Kidney epithelial cell (primary cell): ENCODE measurements around the gene SORD. TPM values are rescaled to one million over a fixed set of nuclear protein-coding genes. Genes with fewer than 3 reads are reported as not detected.
"Not testable (repeated sequence)": the region's sequence is repeated elsewhere in the genome, so short reads cannot be mapped to it uniquely, and the experiment has no call there.

Source experiments
- DNase-seq: peaks from one replicate; pipeline ENCODE4 v3.0.0-alpha.2; 2010; ENCODE audit warnings: low read depth
- H3K27me3 ChIP-seq: 2 replicates; pipeline ENCODE4 v1.6.0; 2011; ENCODE audit warnings: low read length; ENCODE audit not compliant: control insufficient read depth, insufficient read depth
- H3K36me3 ChIP-seq: 2 replicates; pipeline ENCODE4 v1.5.1; 2011; ENCODE audit warnings: low read length; ENCODE audit not compliant: control insufficient read depth, insufficient read depth
- H3K4me3 ChIP-seq: 2 replicates; pipeline ENCODE4 v1.5.1; 2011; ENCODE audit warnings: low read depth, mild to moderate bottlenecking, control low read depth, low read length
- total RNA-seq: library from RNA; depleted of rRNA; stranded (reverse); fragments of >200 nt; gene quantifications from 2 replicates; pipeline ENCODE4 v1.2.3, GENCODE V29; 2015
- TF ChIP-seq, protein P1 (sequence below): IDR thresholded peaks from 2 replicates; pipeline ENCODE4 v1.5.1; 2011; ENCODE audit warnings: mild to moderate bottlenecking, moderate library complexity, low read length, control low read depth, inconsistent platforms; ENCODE audit not compliant: insufficient read depth, poor library complexity, severe bottlenecking

Gene SORD
- total RNA-seq, 1 donor from 2014 or later = 30.2 TPM

GRCh38 chr15:45023659-45024225 is 747 bp downstream of the SORD start:
- Histone ChIP-seq H3K36me3 (no peaks in the 10 kb centered on the region), H3K4me3 (peak overlapping the region; percentile 85), H3K27me3 (peaks cover 2% of the 10 kb centered on the region)
- TF ChIP-seq, protein P1, sequence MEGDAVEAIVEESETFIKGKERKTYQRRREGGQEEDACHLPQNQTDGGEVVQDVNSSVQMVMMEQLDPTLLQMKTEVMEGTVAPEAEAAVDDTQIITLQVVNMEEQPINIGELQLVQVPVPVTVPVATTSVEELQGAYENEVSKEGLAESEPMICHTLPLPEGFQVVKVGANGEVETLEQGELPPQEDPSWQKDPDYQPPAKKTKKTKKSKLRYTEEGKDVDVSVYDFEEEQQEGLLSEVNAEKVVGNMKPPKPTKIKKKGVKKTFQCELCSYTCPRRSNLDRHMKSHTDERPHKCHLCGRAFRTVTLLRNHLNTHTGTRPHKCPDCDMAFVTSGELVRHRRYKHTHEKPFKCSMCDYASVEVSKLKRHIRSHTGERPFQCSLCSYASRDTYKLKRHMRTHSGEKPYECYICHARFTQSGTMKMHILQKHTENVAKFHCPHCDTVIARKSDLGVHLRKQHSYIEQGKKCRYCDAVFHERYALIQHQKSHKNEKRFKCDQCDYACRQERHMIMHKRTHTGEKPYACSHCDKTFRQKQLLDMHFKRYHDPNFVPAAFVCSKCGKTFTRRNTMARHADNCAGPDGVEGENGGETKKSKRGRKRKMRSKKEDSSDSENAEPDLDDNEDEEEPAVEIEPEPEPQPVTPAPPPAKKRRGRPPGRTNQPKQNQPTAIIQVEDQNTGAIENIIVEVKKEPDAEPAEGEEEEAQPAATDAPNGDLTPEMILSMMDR = no peak
- no peak for DNase-seq

GRCh38 chr15:45024649-45025048 is 1.7 kb downstream of the SORD start:
- not testable (repeated sequence) for H3K4me3 ChIP-seq, H3K36me3 ChIP-seq, H3K27me3 ChIP-seq, DNase-seq

DNA sequence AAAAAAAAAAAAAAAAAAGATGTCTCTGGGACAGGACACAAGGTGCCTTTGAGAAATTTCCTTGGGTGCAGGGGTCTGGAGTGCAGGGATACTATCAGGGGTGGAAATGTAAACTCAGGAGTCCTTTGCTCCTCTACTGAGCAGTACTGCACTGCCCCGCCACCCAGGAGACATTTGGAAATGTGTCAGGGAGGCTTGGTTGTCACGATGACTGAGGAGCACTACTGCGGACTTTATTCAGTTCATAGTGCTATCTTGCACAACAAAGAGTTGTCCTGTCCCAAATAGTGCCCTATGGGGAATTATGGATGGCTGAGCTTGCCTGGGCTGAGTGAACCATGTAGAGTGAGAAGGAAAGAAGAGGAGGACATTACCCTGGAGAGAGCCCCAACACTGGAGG is 2.6 kb downstream of the SORD start:
- H3K27me3 ChIP-seq, DNase-seq, H3K36me3 ChIP-seq, H3K4me3 ChIP-seq: not testable (repeated sequence)

DNA sequence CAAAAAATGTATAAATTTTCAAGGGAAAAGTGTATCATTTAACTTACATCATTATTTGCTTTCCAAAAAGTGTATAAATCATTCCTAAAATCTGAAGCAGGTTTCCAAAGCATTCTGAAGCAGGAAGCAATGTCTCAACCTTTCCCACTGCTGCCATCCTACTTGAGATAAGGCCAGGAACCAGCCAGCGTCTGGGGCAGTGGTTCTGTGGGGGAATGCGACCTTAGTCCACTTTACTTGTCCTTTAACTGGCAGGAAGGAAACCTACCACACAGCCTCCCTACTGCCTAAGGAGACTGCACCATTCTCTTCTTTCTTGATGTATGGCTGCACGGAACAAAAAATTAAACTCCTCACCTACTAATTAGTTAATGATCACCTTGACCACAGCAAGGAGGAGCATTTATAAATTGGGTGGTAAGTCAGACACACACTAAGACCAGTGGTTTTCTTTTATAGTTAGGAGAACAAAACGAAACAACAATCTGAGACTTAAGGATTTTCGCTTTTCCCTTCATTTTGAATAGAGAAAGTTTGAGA is 3.7 kb downstream of the SORD start:
- TF ChIP-seq, protein P1 = no peak
- Histone ChIP-seq H3K4me3 (no peak overlapping the region), H3K36me3 (no peaks in the 10 kb centered on the region), H3K27me3 (no peaks in the 10 kb centered on the region)
- DNase-seq = no peak

- Histone ChIP-seq H3K4me3 (no peak overlapping the region), H3K36me3 (no peaks in the 10 kb centered on the region), H3K27me3 (no peaks in the 10 kb centered on the region)
- TF ChIP-seq, protein P1 = no peak
- no peak for DNase-seq
These were observed 4.2 kb downstream of the SORD start for GRCh38 chr15:45027220-45027619.

GRCh38 chr15:45030743-45031142 is 7.7 kb downstream of the SORD start:
- no peak for DNase-seq
- Histone ChIP-seq H3K4me3 (no peak overlapping the region), H3K36me3 (no peaks in the 10 kb centered on the region), H3K27me3 (no peaks in the 10 kb centered on the region)
- TF ChIP-seq, protein P1 = no peak

DNA sequence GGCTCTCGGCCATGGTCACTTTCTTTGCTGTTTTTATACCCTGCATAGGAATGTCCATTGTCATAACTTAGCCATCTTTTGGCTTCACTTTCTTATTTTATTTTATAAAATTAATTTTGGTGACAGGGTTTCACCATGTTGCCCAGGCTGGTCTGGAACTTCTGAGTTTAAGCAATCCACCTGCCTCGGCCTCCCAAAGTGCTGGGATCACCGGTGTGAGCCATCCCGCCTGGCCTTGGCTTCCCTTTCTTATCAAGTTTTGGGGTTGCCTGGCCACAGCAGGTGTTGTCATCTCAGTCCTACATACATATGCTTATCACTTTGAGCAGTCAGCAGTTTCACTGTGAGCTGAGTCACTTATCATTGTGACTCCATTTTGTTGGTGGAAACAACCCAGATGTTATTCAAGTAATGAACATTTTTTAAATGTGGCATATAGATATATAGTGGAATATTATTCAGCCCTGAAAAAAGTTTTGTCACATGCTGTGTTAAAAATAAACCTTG is 8.6 kb downstream of the SORD start:
- H3K36me3 ChIP-seq, DNase-seq, H3K27me3 ChIP-seq: not testable (repeated sequence)

DNA sequence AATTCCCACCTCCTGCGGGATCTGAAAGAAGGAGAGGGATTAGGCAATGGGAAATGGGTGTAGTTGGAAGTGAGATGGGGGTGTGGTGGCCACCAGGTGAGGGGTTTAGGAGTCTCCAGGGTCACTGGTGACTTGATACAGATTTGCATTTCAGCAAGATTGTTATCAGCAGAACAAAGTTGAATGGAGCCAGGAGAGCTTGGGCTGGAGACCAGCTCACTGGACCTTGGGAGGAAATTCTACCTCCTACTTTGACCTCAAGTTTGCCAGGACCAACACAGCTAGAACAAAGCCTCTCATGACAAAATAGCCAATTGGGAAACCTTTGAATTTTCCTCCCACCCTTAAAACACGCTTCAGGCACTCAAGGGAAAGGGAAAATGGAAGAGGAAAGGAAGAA is 9.5 kb downstream of the SORD start:
- not testable (repeated sequence) for H3K36me3 ChIP-seq, H3K27me3 ChIP-seq, H3K4me3 ChIP-seq, DNase-seq

More for the DNA sequence above, 8.6 kb downstream of the SORD start:
- H3K4me3 ChIP-seq = not testable (repeated sequence)

- DNase-seq, H3K4me3 ChIP-seq, H3K27me3 ChIP-seq, H3K36me3 ChIP-seq: not testable (repeated sequence)
These were observed 11.1 kb downstream of the SORD start for GRCh38 chr15:45034087-45034486.

DNA sequence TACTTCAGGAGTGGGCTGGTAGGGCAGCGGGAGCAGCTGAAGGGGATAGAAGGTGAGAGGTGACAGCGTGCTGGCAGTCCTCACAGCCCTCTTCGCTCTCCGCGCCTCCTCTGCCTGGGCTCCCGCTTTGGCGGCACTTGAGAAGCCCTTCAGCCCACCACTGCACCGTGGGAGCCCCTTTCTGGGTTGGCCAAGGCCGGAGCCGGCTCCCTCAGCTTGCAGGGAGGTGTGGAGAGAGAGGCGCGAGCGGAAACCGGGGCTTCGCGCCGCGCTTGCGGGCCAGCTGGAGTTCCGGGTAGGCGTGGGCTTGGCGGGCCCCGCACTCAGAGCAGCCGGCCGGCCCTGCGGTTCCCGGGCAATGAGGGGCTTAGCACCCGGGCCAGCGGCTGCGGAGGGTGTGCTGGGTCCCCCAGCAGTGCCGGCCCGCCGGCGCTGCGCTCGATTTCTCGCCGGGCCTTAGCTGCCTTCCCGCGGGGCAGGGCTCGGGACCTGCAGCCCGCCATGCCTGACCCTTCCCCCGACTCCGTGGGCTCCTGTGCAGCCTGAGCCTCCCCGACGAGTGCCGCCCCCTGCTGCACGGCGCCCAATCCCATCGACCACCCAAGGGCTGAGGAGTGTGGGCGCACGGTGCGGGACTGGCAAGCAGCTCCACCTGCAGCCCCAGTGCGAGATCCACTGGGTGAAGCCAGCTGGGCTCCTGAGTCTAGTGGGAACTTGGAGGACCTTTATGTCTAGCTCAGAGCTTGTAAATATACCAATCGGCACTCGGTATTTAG is 11.8 kb downstream of the SORD start:
- not testable (repeated sequence) for DNase-seq, H3K4me3 ChIP-seq, H3K36me3 ChIP-seq, H3K27me3 ChIP-seq
